GM21737 (cell line): Measurements from ENCODE around the gene VMP1.
"Not testable (repeated sequence)": the region's sequence is repeated elsewhere in the genome, so short reads cannot be mapped to it uniquely, and the experiment has no call there.

Experiments used
- ATAC-seq: cut with Tn5 transposase; IDR thresholded peaks from one replicate; pipeline ENCODE4 v1.9.1; 2021; ENCODE audit warnings: mild to moderate bottlenecking, moderate library complexity; ENCODE audit not compliant: unreplicated experiment

Gene VMP1

GRCh38 chr17:59806322-59806721 lies 98.9 kb downstream of the VMP1 start:
- not testable (repeated sequence) for ATAC-seq

GRCh38 chr17:59807892-59808509 lies 100.5 kb downstream of the VMP1 start:
- no peak for ATAC-seq

- ATAC-seq: no peak
Observed at GRCh38 chr17:59810894-59811153, 103.4 kb downstream of the VMP1 start.

GRCh38 chr17:59811209-59811608 lies 103.8 kb downstream of the VMP1 start:
- no peak for ATAC-seq

- ATAC-seq: no peak
Observed at GRCh38 chr17:59812139-59812538, 104.7 kb downstream of the VMP1 start.

- ATAC-seq: no peak
Observed at GRCh38 chr17:59814276-59814675, 106.8 kb downstream of the VMP1 start.

- ATAC-seq: no peak
Observed at GRCh38 chr17:59814685-59815084, 107.2 kb downstream of the VMP1 start.

GRCh38 chr17:59815965-59816364 lies 108.5 kb downstream of the VMP1 start:
- ATAC-seq: no peak

GRCh38 chr17:59825533-59826322 lies 118.3 kb downstream of the VMP1 start:
- no peak for ATAC-seq

GRCh38 chr17:59826706-59827453 lies 119.4 kb downstream of the VMP1 start:
- ATAC-seq: no peak

- no peak for ATAC-seq
Observed at GRCh38 chr17:59827721-59828477, 120.4 kb downstream of the VMP1 start.

GRCh38 chr17:59828478-59828760 lies 121.0 kb downstream of the VMP1 start:
- ATAC-seq: no peak

GRCh38 chr17:59828819-59829216 lies 121.4 kb downstream of the VMP1 start:
- not testable (repeated sequence) for ATAC-seq

GRCh38 chr17:59829217-59830006 lies 122.0 kb downstream of the VMP1 start:
- peak; percentile 65 for ATAC-seq

GRCh38 chr17:59830007-59830630 lies 122.7 kb downstream of the VMP1 start:
- no peak for ATAC-seq

- ATAC-seq: no peak
Observed at GRCh38 chr17:59830846-59831486, 123.5 kb downstream of the VMP1 start.

GRCh38 chr17:59832883-59833379 lies 125.5 kb downstream of the VMP1 start:
- no peak for ATAC-seq

- peak; percentile 71 for ATAC-seq
Observed at GRCh38 chr17:59837308-59838051, 130.0 kb downstream of the VMP1 start.
